MG63 (cell line): ENCODE results near the gene EIF6. TPM values are rescaled to one million over a fixed set of nuclear protein-coding genes. Genes with fewer than 3 reads are reported as not detected.
"Not testable (repeated sequence)": the region's sequence is repeated elsewhere in the genome, so short reads cannot be mapped to it uniquely, and the experiment has no call there.

Experiments used
- DNase-seq: peaks from one replicate; pipeline ENCODE4 v3.0.0-alpha.2; 2020
- H3K27me3 ChIP-seq: fragments of 250-450 bp; sonication (Bioruptor Pico); 2 replicates; pipeline ENCODE4 v1.5.1; 2020; ENCODE audit warnings: mild to moderate bottlenecking, moderate library complexity
- H3K36me3 ChIP-seq: fragments of 250-450 bp; sonication (Bioruptor Pico); 2 replicates; pipeline ENCODE4 v1.5.1; 2020; ENCODE audit warnings: mild to moderate bottlenecking, moderate library complexity
- H3K4me3 ChIP-seq: fragments of 250-450 bp; sonication (Bioruptor Pico); 2 replicates; pipeline ENCODE4 v1.5.1; 2020; ENCODE audit warnings: mild to moderate bottlenecking, moderate library complexity
- H3K9me3 ChIP-seq: fragments of 250-450 bp; sonication (Bioruptor Pico); 2 replicates; pipeline ENCODE4 v1.5.1; 2020; ENCODE audit warnings: mild to moderate bottlenecking, moderate library complexity
- total RNA-seq: library from RNA; depleted of rRNA; stranded (reverse); fragments of >200 nt; shearing (Covaris generic); gene quantifications from 2 replicates; pipeline ENCODE4 v1.2.3, GENCODE V29; 2014; ENCODE audit warnings: low replicate concordance

EIF6 gene
- total RNA-seq, 1 experiment from 2014 or later: 491 TPM

DNA sequence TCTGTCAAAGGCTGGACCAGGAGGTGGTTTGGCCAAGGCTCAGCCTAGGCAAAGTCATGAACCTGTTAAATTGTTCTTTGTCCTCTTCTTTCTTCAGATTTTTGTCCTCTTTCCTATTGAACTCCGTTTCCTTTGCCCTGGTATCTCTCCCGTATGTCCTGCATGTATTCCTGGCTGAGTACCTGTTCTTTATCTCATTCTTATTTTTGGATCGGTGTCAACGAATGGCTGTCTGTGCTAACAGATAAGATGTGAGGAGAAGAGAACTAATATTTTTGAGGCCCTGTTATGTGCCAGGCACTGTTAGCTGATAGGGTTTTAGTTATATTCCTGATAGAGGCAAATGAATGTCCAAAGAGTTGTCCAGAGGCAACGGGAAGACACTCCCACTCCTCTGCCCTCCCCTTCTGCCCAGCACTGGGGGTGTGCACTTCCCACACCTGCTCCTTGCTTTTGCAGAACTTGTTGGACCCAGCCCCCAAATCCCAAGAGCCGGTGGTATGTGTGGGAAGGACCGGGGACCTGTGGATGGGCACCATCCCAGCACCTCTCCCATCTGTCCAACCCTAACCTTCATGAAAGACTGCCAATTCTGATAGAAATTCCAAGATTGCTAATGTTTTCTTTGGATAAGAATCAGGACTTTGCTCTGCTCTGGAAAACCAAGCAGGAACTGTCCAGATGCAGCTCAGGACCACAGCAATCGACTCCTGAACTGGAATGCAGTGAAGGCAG, 27.2 kb downstream of the EIF6 start:
- Histone ChIP-seq H3K36me3 (peaks cover 6% of the 10 kb centered on the region; the same call in 1 of the 2 replicates), H3K27me3 (no peaks in the 10 kb centered on the region), H3K4me3 (no peak overlapping the region), H3K9me3 (no peaks in the 10 kb centered on the region)
- peak; percentile 49 for DNase-seq

DNA sequence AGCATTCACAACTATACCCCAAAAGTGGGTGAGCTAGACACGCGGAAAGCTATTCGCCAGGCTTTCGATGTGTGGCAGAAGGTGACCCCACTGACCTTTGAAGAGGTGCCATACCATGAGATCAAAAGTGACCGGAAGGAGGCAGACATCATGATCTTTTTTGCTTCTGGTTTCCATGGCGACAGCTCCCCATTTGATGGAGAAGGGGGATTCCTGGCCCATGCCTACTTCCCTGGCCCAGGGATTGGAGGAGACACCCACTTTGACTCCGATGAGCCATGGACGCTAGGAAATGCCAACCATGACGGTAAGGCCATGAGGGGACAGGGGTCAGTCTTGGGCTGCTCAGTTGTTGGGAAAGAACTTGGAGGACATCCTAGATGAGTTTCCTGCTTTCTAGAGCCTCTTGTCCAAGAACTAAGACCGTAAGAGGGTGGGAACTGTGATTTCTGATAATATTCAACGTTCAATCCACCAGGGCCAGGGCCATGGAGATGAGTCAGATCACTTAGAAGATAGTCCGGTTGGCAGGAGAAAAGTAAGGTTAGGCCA, 30.0 kb downstream of the EIF6 start:
- Histone ChIP-seq H3K27me3 (no peaks in the 10 kb centered on the region), H3K9me3 (no peaks in the 10 kb centered on the region), H3K36me3 (peaks cover 6% of the 10 kb centered on the region; the same call in 1 of the 2 replicates), H3K4me3 (no peak overlapping the region)
- DNase-seq: peak; percentile 56

DNA sequence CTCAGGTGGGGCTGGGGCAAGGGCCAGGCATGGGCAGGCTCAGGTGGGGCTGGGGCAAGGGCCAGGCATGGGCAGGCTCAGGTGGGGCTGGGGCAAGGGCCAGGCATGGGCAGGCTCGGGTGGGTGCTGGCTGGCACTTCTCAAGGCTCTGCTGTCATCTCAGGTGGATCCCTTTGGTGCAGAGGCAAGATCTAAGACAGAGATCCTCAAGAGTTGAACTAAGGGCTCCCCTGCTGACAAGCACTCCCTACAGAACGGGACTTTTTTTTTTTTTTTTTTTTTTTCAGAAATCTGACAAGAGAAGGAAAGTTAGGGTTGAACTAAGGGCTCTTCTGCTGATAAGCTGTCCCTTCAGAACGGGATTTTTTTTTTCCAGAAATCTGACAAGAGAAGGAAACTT, 31.6 kb downstream of the EIF6 start:
- H3K36me3 ChIP-seq: peaks cover 6% of the 10 kb centered on the region; the same call in 1 of the 2 replicates
- DNase-seq: no peak
- no peaks in the 10 kb centered on the region for H3K27me3 ChIP-seq
- H3K9me3 ChIP-seq: no peaks in the 10 kb centered on the region
- H3K4me3 ChIP-seq: no peak overlapping the region

DNA sequence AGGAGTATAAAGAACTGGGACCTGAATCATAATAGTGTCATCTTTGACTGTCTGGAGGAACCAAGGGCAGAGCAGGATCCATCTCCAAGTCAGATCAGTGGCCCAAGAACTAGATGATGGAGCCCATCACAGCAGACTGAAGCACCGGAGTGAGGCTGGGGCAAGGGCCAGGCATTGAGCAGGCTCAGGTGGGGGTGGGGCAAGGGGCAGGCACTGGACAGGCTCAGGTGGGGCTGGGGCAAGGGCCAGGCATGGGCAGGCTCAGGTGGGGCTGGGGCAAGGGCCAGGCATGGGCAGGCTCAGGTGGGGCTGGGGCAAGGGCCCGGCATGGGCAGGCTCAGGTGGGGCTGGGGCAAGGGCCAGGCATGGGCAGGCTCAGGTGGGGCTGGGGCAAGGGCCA, 32.0 kb downstream of the EIF6 start:
- not testable (repeated sequence) for DNase-seq, H3K27me3 ChIP-seq, H3K36me3 ChIP-seq, H3K4me3 ChIP-seq, H3K9me3 ChIP-seq

DNA sequence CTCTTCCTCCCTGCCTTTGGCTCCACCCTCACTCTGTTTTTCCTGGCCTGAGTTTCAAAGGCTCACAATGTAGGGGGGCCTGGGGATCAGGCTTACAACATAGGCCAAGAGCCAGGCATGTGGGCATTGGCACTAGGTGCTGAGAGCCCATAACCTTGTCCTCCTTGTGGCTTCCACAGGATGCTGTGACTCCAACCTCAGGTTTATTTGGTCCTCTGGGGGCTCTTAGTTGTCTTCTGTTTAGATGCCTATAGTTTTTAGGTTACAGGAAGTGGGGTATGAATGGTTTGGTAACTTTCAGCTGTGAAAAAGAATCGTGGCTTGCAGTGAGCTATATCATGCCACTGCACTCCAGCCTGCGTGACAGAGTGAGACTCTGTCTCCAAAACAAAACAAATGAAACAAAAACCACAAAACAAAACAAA, 32.5 kb downstream of the EIF6 start:
- Histone ChIP-seq H3K9me3 (no peaks in the 10 kb centered on the region), H3K27me3 (no peaks in the 10 kb centered on the region), H3K36me3 (peaks cover 6% of the 10 kb centered on the region; the same call in 1 of the 2 replicates), H3K4me3 (no peak overlapping the region)
- no peak for DNase-seq

DNA sequence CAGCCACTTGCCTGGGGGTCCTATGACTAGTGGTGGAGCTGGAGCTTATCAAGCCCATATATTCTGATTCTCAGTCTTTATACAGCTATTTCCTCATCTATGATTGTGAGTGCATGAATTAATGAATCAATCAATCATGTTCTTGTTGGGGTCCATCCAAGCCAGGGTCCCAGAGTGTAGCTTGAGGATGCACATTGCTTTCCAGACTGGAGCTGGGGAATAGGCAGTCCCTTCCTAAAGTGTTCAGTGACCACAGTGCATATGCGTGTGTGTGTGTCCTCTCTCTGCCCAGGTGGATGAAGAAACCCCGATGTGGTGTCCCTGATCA, 33.0 kb downstream of the EIF6 start:
- no peak for DNase-seq
- Histone ChIP-seq H3K4me3 (no peak overlapping the region), H3K9me3 (no peaks in the 10 kb centered on the region), H3K27me3 (no peaks in the 10 kb centered on the region), H3K36me3 (peaks cover 6% of the 10 kb centered on the region; the same call in 1 of the 2 replicates)

DNA sequence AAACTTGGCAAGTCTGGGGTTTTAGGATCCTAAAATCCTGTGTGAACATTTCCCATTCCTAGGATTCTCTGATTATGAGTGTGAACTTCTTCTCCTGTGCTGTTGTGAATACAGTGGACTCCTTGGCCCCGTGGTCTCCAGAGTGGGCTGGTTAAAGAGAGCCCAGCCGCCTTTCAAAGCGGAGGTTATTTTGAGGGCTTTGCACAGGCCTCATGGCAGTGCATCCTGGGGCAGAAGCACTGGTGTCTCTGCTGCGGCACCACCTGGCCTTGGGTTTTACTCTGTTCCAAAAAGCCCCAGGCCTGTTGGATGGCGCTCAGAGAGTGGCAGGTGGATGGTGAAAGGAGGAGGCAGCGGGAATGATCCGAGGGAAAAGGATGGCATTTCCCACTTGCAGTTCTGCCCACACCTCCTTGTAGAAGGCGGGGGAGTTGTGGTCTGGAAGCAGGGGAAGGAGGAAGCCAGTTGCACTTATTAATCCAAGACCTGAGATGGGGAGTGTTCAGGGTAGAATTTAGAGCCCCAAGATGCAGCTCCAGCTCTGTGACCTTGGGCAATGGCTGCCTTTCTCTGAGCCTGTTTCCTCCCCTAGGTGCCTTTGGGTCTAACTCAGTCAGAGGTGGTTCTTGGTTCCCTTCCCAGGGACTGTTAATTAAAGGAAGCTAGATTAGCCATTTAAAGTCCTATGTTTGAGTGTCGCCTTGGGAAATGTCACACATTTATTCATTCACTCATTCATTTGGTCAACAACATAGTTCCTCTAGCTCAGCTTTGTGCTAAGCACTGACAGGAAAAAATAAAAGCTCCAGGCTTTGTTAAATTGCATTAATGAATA, 35.7 kb downstream of the EIF6 start:
- no peak for DNase-seq
- Histone ChIP-seq H3K36me3 (no peaks in the 10 kb centered on the region), H3K4me3 (no peak overlapping the region), H3K9me3 (no peaks in the 10 kb centered on the region), H3K27me3 (no peaks in the 10 kb centered on the region)

DNA sequence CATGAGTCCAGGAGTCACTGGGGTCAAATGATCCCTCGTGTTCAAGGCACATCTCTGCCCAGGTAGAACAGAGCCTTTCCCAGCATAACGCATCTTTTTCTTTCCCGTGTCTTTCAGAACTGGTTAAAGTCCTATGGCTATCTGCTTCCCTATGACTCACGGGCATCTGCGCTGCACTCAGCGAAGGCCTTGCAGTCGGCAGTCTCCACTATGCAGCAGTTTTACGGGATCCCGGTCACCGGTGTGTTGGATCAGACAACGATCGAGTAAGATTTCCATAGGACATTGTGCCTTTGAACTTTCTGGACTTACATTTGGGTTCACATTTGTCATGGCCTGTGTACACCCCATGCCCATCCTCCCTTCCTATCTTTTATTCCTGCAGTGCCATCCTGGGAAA, 37.8 kb downstream of the EIF6 start:
- DNase-seq: no peak
- Histone ChIP-seq H3K9me3 (no peaks in the 10 kb centered on the region), H3K27me3 (no peaks in the 10 kb centered on the region), H3K4me3 (no peak overlapping the region), H3K36me3 (no peaks in the 10 kb centered on the region)

DNA sequence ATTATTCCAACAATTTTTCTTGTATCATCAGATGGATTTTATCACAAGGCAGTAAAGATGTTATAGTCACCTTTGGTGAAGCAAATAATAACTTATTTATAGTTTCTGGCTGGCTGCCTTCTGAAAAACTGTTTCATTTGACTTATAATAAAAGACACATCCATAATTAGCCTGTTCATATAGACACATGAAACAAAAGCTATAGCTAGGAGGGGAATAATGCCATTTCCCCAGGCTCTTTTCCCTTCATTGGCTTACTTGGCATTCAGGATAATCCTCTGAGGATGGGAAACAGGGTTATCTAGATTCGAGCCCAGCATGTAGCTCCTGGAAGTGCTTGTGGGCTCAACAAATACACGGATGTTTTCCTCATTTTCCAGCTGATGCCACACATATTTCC, 40.6 kb downstream of the EIF6 start:
- no peak for DNase-seq

DNA sequence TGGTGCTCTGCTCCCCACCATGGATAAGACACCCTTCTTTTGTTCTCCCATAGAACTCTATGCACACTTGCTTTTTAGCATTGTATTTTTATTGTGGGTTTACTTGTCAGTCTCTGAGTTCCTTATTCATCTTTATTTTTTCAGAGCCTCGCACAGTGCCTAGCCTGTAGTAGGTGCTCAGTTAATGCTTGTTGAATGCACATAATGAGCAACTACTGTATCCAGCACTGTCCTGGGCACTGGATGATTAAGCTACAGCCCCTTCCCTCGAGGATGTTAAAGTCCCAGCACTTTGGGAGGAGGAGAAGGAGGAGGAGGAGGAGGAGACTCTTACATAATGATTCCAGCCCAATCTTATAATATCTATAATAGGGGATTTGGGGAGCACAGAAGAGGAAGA, 41.3 kb downstream of the EIF6 start:
- Histone ChIP-seq H3K27me3 (no peaks in the 10 kb centered on the region), H3K4me3 (no peak overlapping the region), H3K36me3 (no peaks in the 10 kb centered on the region), H3K9me3 (no peaks in the 10 kb centered on the region)
- no peak for DNase-seq

More for the DNA sequence above, 40.6 kb downstream of the EIF6 start:
- Histone ChIP-seq H3K9me3 (no peaks in the 10 kb centered on the region), H3K4me3 (no peak overlapping the region), H3K36me3 (no peaks in the 10 kb centered on the region), H3K27me3 (no peaks in the 10 kb centered on the region)

DNA sequence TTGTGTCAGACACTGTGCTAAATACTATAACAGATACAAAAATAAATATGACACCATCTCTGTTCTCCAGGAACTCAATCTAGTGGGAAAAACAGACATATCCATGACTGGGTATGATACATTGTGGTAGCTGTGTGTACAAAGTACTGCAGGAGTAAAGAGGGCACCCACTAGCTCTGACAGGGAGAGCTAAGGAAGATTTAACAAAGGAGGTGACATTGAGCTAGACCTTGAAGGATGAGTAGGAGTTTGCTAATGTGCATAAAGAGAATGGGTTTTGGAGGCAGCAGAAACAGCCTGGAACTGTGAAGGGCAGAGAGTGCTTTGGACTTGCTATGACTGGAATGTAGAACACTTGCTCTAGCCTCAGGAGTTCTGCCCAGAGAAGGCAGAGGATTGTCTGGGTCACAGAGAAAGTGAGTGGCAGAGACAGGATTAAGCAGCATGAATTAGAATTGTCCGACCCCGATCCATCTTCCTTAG, 43.7 kb downstream of the EIF6 start:
- no peak for DNase-seq
- no peaks in the 10 kb centered on the region for H3K9me3 ChIP-seq
- H3K4me3 ChIP-seq: no peak overlapping the region
- no peaks in the 10 kb centered on the region for H3K27me3 ChIP-seq
- H3K36me3 ChIP-seq: no peaks in the 10 kb centered on the region

DNA sequence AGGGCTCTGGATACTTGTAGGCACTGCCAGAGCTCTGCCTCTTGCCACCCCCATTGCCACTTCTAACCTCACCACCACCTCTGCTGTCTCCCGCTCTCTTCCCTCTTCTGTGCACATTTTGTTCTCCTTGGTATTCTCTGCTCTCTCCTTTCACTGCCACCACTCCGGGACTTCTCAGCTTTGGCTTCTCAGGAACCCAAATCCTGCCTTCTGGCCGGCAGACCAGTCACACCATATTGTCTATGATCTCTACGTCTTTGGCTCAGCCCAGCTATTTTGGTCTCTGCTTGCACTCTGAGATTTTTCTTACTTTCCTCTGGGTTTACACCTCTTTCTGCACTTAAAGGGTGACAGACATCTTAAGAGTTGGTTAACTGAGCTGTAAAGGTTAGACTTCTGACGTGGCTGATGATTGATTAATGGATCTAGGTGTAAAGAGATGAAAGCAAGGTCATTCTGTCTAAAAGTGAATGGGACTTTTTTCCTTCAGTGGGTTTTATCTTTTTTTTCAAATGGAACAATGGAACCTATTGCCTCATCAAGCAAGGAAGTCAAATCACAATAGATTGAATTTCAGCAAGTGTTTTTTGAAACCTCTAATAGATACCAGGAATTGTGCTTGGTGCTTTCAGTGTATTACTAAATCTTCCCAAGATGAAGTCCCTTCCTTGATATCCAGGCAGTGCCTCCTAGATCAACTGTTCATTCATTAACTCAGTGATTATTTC, 44.3 kb downstream of the EIF6 start:
- Histone ChIP-seq H3K9me3 (no peaks in the 10 kb centered on the region), H3K27me3 (no peaks in the 10 kb centered on the region), H3K36me3 (no peaks in the 10 kb centered on the region), H3K4me3 (no peak overlapping the region)
- no peak for DNase-seq

DNA sequence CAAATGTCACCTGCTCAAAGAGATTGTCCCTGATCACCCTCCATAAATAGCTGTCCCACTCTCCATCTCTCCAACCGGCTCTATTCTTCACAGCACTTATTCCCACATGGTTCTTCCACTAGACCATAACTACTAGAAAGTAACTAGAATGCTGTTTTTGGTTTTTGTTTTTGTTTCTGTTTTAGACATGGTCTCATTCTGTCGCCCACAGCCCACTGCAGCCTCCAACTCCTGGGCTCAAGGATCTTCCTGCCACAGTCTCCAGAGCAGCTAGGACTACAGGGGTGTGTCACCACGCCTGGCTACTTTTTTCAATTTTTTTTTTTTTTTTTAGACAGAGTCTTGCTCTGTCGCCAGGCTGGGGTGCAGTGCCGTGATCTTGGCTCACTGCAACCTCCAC, 45.8 kb downstream of the EIF6 start:
- H3K36me3 ChIP-seq: no peaks in the 10 kb centered on the region
- DNase-seq: no peak
- no peak overlapping the region for H3K4me3 ChIP-seq
- H3K9me3 ChIP-seq: no peaks in the 10 kb centered on the region
- no peaks in the 10 kb centered on the region for H3K27me3 ChIP-seq

DNA sequence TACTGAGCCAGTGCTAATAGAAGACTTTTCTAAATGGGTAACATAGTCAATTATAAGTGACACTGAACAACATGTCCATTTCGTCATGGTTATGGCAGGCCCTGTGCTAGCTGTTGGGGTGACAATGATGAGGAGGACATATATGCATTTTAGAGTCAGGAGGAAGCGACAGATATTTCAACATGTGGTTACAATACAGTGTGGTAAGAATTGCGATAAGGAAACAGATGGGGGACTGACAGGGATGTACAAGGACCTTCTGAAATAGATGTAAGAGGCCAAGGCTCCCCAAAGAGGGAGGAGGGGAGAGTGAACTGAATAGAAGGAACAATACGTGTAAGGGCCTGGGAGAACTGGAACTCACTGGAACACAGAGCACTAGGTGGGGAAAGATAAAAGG, 46.4 kb downstream of the EIF6 start:
- H3K9me3 ChIP-seq: no peaks in the 10 kb centered on the region
- no peaks in the 10 kb centered on the region for H3K27me3 ChIP-seq
- no peak overlapping the region for H3K4me3 ChIP-seq
- H3K36me3 ChIP-seq: no peaks in the 10 kb centered on the region
- DNase-seq: no peak

DNA sequence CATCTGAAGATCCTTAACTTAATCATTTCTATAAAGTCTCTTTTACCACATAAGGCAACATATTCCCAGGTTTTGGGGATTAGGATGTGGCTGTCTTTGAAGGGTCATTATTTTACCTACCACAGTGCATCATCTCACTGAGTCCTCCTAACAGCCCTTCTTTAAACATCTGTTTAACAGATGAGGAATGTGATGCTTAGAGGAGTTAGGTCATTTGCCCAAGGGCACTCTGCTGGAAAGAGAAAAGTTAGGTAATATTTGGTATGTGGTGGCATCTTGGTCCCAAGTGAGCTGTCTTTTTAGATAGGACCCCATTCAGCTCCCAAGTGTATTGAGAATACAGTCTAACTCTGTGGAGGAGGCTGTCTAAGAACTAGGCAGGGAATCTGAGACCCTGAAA, 47.1 kb downstream of the EIF6 start:
- Histone ChIP-seq H3K9me3 (no peaks in the 10 kb centered on the region), H3K27me3 (no peaks in the 10 kb centered on the region), H3K36me3 (no peaks in the 10 kb centered on the region), H3K4me3 (no peak overlapping the region)
- DNase-seq: no peak

DNA sequence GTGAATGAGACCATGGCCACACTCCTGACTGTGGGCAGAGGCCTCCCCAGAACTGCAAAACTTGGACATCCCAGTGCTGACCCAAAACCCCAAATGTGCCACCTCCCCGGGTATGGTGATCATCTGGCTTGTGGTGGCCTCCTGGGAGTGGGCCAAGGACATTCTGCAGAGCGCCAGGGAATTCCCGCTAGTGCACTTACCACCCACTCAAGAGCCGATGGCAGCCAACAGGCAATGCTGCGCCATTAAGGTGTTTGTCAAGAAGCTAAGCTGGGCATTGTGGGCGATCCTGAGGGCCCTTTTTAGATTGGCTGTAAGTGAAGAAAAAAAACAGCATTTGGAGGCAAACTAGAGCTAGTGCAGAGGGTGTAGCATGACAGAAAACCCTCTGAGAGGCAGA, 48.7 kb downstream of the EIF6 start:
- Histone ChIP-seq H3K27me3 (no peaks in the 10 kb centered on the region), H3K9me3 (no peaks in the 10 kb centered on the region), H3K4me3 (no peak overlapping the region), H3K36me3 (no peaks in the 10 kb centered on the region)
- DNase-seq: no peak

DNA sequence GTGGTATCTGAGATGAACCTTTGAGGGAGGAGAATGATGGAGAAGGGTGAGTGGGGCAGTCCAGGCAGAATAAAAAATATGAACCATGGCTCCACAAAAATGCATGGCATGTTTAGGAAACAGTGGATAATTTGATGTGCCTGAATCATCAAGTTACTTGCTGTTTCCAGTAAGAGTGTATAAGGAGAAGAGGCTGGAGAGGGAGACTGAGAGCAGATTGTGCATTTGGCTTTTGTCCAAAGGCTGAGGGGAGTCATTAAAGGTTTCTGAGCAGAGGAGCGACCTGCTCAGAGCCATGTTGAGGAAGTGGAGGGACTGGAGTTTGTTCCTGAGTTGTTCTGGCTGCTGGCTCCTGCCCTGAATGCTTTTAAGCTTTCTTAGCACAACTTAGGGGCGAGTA, 52.0 kb downstream of the EIF6 start:
- DNase-seq: peak; percentile 26
- H3K27me3 ChIP-seq: no peaks in the 10 kb centered on the region
- no peaks in the 10 kb centered on the region for H3K36me3 ChIP-seq
- H3K4me3 ChIP-seq: no peak overlapping the region
- H3K9me3 ChIP-seq: no peaks in the 10 kb centered on the region; the same call in 1 of the 2 replicates
